Chondrocyte (in vitro differentiated cells): ENCODE results near the gene STRADA. TPM values are rescaled to one million over a fixed set of nuclear protein-coding genes. Genes with fewer than 3 reads are reported as not detected.
A peak's percentile ranks its signal among the peaks of the same experiment; 100 is the strongest.

ENCODE experiments used
- DNase-seq: peaks from one replicate; pipeline ENCODE4 v3.0.0; 2021; ENCODE audit warnings: mixed read lengths, low spot score
- H3K27ac Mint-ChIP-seq: one replicate; pipeline ENCODE4 v1.8.0; 2021; ENCODE audit warnings: mild to moderate bottlenecking, moderate library complexity, mixed read lengths; ENCODE audit not compliant: unreplicated experiment
- H3K27me3 Mint-ChIP-seq: 2 replicates; pipeline ENCODE4 v1.8.0; 2021; ENCODE audit warnings: low read depth, mixed read lengths
- H3K36me3 Mint-ChIP-seq: 2 replicates; pipeline ENCODE4 v1.8.0; 2021; ENCODE audit warnings: low read depth, mixed read lengths
- H3K4me1 Mint-ChIP-seq: 2 replicates; pipeline ENCODE4 v1.8.0; 2021; ENCODE audit warnings: low read depth, mild to moderate bottlenecking, mixed read lengths
- H3K4me3 Mint-ChIP-seq: one replicate; pipeline ENCODE4 v1.8.0; 2021; ENCODE audit warnings: mild to moderate bottlenecking, moderate library complexity, mixed read lengths; ENCODE audit not compliant: unreplicated experiment
- H3K9me3 Mint-ChIP-seq: 2 replicates; pipeline ENCODE4 v1.8.0; 2021; ENCODE audit warnings: low read depth, mixed read lengths
- long read RNA-seq: library from polyadenylated mRNA; stranded (forward); transcript quantifications from one replicate; pipeline ENCODE4 v2.0.0, GENCODE V29; 2021
- total RNA-seq: library from RNA; stranded (reverse); gene quantifications from 3 replicates; pipeline ENCODE4 v1.2.1, GENCODE V29; 2021
- TF ChIP-seq, protein P1 (sequence below): fragments of 200-600 bp; sonication (generic); IDR thresholded peaks from 2 replicates; pipeline ENCODE4 v1.5.0; 2021; ENCODE audit warnings: antibody characterized with exemption, mild to moderate bottlenecking, moderate library complexity

The STRADA gene
- total RNA-seq, result 26.2 to 47.3 TPM (median 27.1 TPM) in 3 replicates
- long read RNA-seq, transcript STRADA-231 (11 exons, 2,153 nt), result major isoform, 13 of 37 reads
- long read RNA-seq, transcript STRADA-241 (11 exons, 2,130 nt), result minor isoform, 6 of 37 reads
- long read RNA-seq, partial matches to known transcripts, result 5 of 37 reads
- long read RNA-seq, other reads (novel, unspliced or antisense), result 4 of 37 reads

DNA sequence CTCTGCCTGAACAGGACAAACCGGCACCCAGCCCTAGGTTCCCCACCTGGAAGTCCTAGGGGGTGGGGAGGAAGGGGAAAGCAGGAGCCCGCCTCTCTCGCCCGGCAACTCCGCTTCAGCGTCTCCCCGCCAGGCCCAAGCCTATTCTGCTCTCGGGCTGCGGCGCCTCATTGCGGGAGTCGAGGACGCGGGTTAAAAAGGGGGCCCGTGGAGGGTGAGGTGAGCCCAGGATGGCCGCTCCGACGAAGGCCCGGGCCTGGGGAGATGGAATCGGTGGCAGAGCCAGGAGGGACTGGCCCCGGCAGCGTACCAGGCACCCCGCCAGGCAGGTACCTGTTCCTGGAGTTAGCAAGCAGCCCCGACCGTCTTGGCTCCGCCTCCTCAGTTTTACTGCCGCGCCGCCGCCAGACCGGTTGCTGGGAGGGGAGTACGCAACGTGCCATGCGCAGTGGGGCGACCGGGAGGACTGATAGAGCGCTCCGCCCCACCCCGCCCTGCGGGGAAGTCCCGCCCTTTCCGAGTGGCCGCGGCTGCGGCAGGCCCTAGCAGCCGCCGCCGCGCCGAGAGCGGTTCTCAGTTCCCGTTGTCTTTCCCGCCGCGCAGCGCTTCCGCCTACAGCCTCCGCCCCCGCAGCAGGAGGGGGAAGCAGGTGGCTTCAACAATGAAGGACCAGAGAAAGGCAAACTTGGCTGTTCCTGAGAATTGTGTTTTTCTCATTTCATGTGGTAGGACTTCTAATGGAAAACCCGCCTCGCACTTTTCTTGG, at the start of gene STRADA:
TSS of gene STRADA (minus strand) at position 392 of the 766 bp plus-strand sequence. CDS start 13,430 bp downstream, outside the sequence.
- no peaks in the 10 kb centered on the region for H3K27me3 Mint-ChIP-seq
- peak within 1 kb of the TSS; percentile 94 for H3K4me3 Mint-ChIP-seq
- peaks cover 6% of the 10 kb centered on the region for H3K36me3 Mint-ChIP-seq
- H3K27ac Mint-ChIP-seq, result peak within 1 kb of the TSS; percentile 92
- no peaks in the 10 kb centered on the region for H3K9me3 Mint-ChIP-seq
- peaks cover 19% of the 10 kb centered on the region for H3K4me1 Mint-ChIP-seq
- TF ChIP-seq, protein P1, sequence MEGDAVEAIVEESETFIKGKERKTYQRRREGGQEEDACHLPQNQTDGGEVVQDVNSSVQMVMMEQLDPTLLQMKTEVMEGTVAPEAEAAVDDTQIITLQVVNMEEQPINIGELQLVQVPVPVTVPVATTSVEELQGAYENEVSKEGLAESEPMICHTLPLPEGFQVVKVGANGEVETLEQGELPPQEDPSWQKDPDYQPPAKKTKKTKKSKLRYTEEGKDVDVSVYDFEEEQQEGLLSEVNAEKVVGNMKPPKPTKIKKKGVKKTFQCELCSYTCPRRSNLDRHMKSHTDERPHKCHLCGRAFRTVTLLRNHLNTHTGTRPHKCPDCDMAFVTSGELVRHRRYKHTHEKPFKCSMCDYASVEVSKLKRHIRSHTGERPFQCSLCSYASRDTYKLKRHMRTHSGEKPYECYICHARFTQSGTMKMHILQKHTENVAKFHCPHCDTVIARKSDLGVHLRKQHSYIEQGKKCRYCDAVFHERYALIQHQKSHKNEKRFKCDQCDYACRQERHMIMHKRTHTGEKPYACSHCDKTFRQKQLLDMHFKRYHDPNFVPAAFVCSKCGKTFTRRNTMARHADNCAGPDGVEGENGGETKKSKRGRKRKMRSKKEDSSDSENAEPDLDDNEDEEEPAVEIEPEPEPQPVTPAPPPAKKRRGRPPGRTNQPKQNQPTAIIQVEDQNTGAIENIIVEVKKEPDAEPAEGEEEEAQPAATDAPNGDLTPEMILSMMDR, result peak; percentile 12
- peak; percentile 99 for DNase-seq

DNA sequence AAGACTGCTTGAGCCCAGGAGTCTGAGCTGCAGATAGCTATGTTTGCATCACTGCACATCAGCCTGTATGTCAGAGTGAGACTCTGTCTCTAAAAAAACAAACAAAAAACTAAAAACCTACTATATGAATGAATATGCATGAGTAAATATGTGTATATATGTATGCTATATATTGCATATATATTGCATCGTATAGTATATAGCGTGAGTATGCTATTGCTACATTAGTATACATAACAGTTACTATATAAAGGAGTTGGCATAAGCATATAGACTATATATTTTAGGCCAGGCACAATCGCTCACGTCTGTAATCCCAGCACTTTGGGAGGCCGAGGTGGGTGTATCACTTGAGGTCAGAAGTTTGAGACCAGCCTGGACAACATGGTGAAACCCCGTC, 48.5 kb upstream of the STRADA start:
- Mint-ChIP-seq H3K9me3 (no peaks in the 10 kb centered on the region), H3K27me3 (no peaks in the 10 kb centered on the region), H3K4me1 (peaks cover 7% of the 10 kb centered on the region), H3K36me3 (peaks cover 21% of the 10 kb centered on the region), H3K4me3 (no peak overlapping the region), H3K27ac (peak overlapping the region; percentile 49)
- no peak for DNase-seq
- TF ChIP-seq, protein P1, result no peak

DNA sequence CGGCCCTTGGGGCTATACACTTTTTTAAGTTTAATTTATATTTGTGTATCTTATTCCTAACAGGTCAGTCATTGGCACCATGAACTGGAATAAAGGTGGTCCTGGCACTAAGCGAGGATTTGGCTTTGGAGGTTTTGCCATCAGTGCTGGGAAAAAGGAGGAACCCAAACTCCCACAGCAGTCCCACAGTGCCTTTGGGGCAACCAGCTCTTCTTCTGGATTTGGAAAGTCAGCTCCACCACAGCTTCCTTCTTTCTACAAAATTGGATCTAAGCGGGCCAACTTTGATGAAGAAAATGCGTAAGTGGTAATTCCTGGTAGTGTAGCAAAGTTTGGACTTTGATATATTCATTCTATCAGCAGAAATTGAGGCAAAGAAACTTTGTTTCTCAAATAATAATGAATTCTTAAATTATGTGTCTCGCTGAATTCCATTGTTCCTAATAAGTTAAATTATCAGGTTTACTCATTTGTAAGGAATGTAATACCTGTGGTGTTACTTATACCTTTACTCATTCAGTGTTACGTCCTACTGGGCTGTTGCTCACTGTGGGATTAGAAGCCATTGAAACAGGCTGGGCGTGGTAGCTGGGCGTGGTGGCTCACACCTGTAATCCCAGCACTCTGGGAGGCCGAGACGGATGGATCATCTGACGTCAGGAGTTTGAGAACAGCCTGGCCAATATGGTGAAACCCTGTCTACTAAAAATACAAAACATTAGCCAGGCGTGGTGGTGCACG, 45.5 kb upstream of the STRADA start:
- TF ChIP-seq, protein P1, result no peak
- H3K4me1 Mint-ChIP-seq, result peaks cover 15% of the 10 kb centered on the region
- no peaks in the 10 kb centered on the region for H3K27me3 Mint-ChIP-seq
- H3K27ac Mint-ChIP-seq, result no peak overlapping the region
- no peak for DNase-seq
- H3K36me3 Mint-ChIP-seq, result peaks cover 13% of the 10 kb centered on the region
- H3K9me3 Mint-ChIP-seq, result no peaks in the 10 kb centered on the region
- H3K4me3 Mint-ChIP-seq, result no peak overlapping the region

- H3K27me3 Mint-ChIP-seq, result no peaks in the 10 kb centered on the region
- H3K9me3 Mint-ChIP-seq, result no peaks in the 10 kb centered on the region
- H3K36me3 Mint-ChIP-seq, result peaks cover 13% of the 10 kb centered on the region
- DNase-seq, result no peak
- TF ChIP-seq, protein P1, result no peak
- no peak overlapping the region for H3K27ac Mint-ChIP-seq
- peaks cover 15% of the 10 kb centered on the region for H3K4me1 Mint-ChIP-seq
- no peak overlapping the region for H3K4me3 Mint-ChIP-seq
Measured at GRCh38 chr17:63786117-63786516, 44.5 kb upstream of the STRADA start.

DNA sequence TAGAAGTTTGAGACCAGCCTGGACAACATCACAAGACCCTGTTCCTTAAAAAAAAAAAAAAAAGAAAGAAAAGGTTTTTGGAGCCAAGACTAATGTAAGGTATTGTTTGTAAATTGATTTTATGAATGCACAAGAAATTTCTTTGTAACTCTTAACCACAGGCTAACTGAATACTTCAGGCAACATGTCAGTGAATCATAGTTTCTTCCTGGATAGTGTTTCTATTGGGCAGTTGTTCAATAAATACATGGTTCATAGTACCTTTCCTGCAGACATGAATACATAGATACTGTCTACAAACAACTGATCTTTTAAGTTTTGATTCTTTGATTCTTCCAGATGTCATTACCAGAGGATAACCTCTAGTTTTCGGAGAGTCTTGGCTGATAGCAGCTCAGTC, 44.0 kb upstream of the STRADA start:
- H3K9me3 Mint-ChIP-seq, result no peaks in the 10 kb centered on the region
- peak overlapping the region; percentile 63 for H3K27ac Mint-ChIP-seq
- no peaks in the 10 kb centered on the region for H3K27me3 Mint-ChIP-seq
- H3K36me3 Mint-ChIP-seq, result peaks cover 13% of the 10 kb centered on the region
- peaks cover 21% of the 10 kb centered on the region for H3K4me1 Mint-ChIP-seq
- DNase-seq, result no peak
- no peak overlapping the region for H3K4me3 Mint-ChIP-seq
- TF ChIP-seq, protein P1, result no peak
